Measurements from ENCODE around the gene ZNF263. TPM values are rescaled to one million over a fixed set of nuclear protein-coding genes. Genes with fewer than 3 reads are reported as not detected.

ZNF263 gene
- total and polyA plus RNA-seq, 9 of the 15 experiments (the other 6 are each of a cell fraction or from before 2014, with no cell fraction given) = 4.6 to 48.3 (median 31.8) TPM

GRCh38 chr16:3264137-3265036 is 18.9 kb upstream of the ZNF263 start (continued):
- TF ChIP-seq ZFPM2 (CRISPR knock-in tag; IDR thresholded peaks at IDR 0.05) (no peak), STAT5B (CRISPR knock-in tag; IDR thresholded peaks at IDR 0.05) (no peak), GTF2F1 (IDR thresholded peaks at IDR 0.05; ENCODE audit: low read depth, low read length) (no peak), ZNF3 (CRISPR knock-in tag; IDR thresholded peaks at IDR 0.05) (no peak), CBX1 (IDR thresholded peaks at IDR 0.05; ENCODE audit: low read depth) (peak; percentile 77; the same call in 1 of the 2 replicates), PBX2 (CRISPR knock-in tag; IDR thresholded peaks at IDR 0.05; ENCODE audit: low read depth) (peak; percentile 91), PBX2 (tag; conservative IDR thresholded peaks at IDR 0.05; ENCODE audit: low read depth) (peak; percentile 97), SIX5 (IDR thresholded peaks at IDR 0.05; ENCODE audit: borderline replicate concordance in 1 of 2, insufficient read depth in 1 of 2, low read depth in 1 of 2, low read length in 2 of 2) (no peak), SREBF1 (IDR thresholded peaks at IDR 0.05; ENCODE audit: borderline replicate concordance, low read depth, low read length) (no peak), ZFP91 (CRISPR knock-in tag; IDR thresholded peaks at IDR 0.05) (no peak), ZFP30 (CRISPR knock-in tag; IDR thresholded peaks at IDR 0.05; ENCODE audit: borderline replicate concordance) (no peak), ELF2 (CRISPR knock-in tag; IDR thresholded peaks at IDR 0.05) (peak; percentile 51; the same call in 1 of the 2 replicates), ZNF507 (tag; conservative IDR thresholded peaks at IDR 0.05) (no peak), RBBP5 (IDR thresholded peaks at IDR 0.05; ENCODE audit: borderline replicate concordance, insufficient read depth, low read length, poor library complexity, severe bottlenecking) (peak; percentile 81), TBL1XR1 (IDR thresholded peaks at IDR 0.05; ENCODE audit: low read length in 2 of 2) (peak in 1 of 2 experiments; percentile 13; a peak in 1 of 4 replicates), ZNF253 (CRISPR knock-in tag; conservative IDR thresholded peaks at IDR 0.05) (no peak), KLF13 (tag; IDR thresholded peaks at IDR 0.05; ENCODE audit: borderline replicate concordance, low read depth) (no peak), CHAMP1 (IDR thresholded peaks at IDR 0.05) (no peak), KAT7 (CRISPR knock-in tag; IDR thresholded peaks at IDR 0.05; ENCODE audit: borderline replicate concordance) (0 out of 2 replicates have a peak, but pooled peaks have one; percentile 66), PTBP1 (IDR thresholded peaks at IDR 0.05; ENCODE audit: low read depth, low read length) (no peak), BMI1 (IDR thresholded peaks at IDR 0.05; ENCODE audit: low read length) (no peak)
